ENCODE results near the gene EPS15.

GRCh38 chr1:51427438-51427837 is 91.6 kb downstream of the EPS15 start:
- TF ChIP-seq, protein P1, sequence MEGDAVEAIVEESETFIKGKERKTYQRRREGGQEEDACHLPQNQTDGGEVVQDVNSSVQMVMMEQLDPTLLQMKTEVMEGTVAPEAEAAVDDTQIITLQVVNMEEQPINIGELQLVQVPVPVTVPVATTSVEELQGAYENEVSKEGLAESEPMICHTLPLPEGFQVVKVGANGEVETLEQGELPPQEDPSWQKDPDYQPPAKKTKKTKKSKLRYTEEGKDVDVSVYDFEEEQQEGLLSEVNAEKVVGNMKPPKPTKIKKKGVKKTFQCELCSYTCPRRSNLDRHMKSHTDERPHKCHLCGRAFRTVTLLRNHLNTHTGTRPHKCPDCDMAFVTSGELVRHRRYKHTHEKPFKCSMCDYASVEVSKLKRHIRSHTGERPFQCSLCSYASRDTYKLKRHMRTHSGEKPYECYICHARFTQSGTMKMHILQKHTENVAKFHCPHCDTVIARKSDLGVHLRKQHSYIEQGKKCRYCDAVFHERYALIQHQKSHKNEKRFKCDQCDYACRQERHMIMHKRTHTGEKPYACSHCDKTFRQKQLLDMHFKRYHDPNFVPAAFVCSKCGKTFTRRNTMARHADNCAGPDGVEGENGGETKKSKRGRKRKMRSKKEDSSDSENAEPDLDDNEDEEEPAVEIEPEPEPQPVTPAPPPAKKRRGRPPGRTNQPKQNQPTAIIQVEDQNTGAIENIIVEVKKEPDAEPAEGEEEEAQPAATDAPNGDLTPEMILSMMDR (conservative IDR thresholded peaks at IDR 0.05; ENCODE audit: low read depth, low read length) = no peak
- no peak for TF ChIP-seq EZH2 (IDR thresholded peaks at IDR 0.05; ENCODE audit: low read length, unreplicated experiment)
